AG10803 (cell line): ENCODE results near the gene SLC20A1.
"Not testable (repeated sequence)": the region's sequence is repeated elsewhere in the genome, so short reads cannot be mapped to it uniquely, and the experiment has no call there.

Source experiments
- DNase-seq: peaks from one replicate; pipeline ENCODE4 v3.0.0; 2010; ENCODE audit warnings: low read depth
- H3K4me3 ChIP-seq: 2 replicates; pipeline ENCODE4 v1.5.1; 2011; ENCODE audit warnings: mild to moderate bottlenecking, low read length, control low read depth
- CTCF ChIP-seq: conservative IDR thresholded peaks from 2 replicates; pipeline ENCODE4 v1.5.1; 2011; ENCODE audit warnings: mild to moderate bottlenecking, low read length, control low read depth, inconsistent platforms

Gene SLC20A1

DNA sequence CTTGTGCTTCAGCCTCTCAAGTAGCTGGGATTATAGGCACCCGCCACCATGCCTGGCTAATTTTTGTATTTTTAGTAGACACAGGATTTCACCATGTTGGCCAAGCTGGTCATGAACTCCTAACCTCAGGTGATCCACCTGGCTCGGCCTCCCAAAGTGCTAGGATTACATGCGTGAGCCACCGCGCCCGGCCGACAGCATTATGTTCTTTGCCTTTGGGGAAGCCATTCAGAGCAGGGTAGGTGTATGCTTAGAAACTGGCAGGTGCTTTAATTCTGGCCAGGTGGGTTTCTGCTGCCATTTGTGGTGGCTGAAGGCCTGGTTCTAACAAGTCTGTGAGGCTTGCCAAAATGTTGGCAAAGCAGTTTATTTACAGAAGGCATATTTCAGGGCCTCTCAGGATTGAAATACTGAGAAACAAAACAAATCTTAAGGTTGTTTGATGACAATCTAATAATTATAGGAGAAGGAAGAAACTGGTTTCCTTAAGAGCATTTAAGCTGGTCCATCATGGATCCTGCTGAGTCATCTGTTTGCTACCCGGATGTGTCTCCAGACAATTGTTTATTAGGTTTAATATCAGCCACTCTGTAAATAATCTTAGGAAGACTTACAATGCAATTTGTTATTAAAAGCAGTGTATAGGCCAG lies 16.0 kb downstream of the SLC20A1 start:
- H3K4me3 ChIP-seq: no peak overlapping the region
- no peak for TF ChIP-seq CTCF
- DNase-seq: no peak

GRCh38 chr2:112662704-112663103 lies 17.0 kb downstream of the SLC20A1 start:
- TF ChIP-seq CTCF: no peak
- no peak for DNase-seq
- no peak overlapping the region for H3K4me3 ChIP-seq

DNA sequence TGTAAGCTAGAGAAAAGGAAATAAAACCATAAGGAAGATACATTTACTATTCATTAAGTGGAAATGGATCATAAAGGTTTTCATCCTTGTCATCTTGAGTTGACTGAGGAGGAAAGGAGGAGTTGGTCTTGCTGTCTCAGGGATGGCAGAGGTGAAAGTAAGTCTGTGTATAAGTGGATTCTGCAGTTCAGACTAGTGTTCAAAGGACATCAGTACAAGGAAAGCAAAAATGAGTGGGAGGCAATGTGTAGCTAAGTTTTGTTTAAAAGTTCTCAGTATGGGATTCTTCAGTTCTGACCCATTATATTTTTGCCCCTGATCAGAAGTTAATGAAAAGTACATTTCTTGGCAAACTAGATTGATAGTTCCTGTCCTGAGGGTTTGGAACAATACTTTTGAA lies 18.9 kb downstream of the SLC20A1 start:
- TF ChIP-seq CTCF: no peak
- no peak for DNase-seq
- H3K4me3 ChIP-seq: no peak overlapping the region

DNA sequence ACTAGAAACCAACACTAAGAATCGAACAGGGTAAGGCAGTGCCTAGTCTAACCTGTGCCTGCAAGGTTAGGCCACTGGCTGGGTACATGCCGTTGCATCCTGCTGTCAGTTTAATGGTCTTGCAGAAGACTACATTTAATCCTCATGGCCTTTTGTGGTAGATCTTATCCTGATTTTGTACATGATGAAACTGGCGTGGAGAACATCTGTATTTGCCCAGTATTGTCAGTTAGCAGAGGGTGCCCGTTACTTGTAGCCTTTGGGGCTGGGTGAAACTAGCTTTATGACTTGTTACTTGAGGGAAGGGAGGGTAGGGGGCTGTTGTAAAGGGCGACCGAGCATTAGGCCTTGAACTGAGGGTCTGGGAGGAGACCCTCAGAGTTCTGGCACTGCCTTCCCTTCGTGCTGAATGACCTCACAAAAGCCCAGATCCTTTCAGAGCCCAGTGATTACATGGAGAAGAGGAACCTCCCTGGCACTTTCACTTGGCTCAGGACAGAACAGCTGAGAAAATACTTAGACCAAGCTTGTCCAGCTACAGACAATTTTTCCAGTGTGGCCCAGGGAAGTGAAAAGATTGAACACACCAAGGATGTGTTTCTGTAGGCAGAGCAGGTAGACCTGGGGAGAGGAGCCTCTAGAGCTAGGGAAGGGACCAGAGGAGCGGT lies 19.5 kb downstream of the SLC20A1 start:
- H3K4me3 ChIP-seq: no peak overlapping the region
- DNase-seq: no peak
- TF ChIP-seq CTCF: no peak

DNA sequence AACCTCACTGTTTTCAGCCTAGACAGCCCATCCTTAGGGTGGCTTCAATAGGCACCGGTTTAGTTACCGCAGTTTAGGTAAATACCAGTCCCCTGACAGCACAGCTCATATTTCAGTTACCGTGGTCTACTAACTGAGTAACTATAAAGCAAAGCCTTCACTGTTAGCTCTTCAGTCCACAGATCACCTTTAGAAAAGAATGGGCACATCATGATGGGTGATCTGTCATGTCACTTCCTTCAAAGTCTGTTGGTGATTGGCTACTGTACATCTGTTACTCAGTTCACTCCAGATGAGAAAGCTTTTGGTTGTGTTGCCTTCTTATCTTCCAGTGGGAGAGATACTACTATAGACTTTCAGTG lies 21.0 kb downstream of the SLC20A1 start:
- no peak for DNase-seq
- TF ChIP-seq CTCF: no peak
- no peak overlapping the region for H3K4me3 ChIP-seq

DNA sequence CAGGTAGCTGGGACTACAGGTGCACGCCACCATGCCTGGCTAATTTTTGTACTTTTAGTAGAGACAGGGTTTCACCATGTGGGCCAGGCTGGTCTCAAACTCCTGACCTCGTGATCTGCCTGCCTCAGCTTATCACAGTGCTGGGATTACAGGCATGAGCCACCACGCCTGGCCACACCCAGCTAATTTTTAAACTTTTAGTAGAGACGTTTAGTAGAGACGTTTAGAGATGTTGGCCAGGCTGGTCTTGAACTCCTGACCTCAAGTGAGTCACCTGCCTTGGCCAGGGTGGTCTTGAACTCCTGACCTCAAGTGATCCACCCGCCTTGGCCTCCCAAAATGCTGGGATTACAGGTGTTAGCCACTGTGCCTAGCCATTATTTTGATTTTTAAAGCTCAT lies 21.8 kb downstream of the SLC20A1 start:
- DNase-seq, H3K4me3 ChIP-seq: not testable (repeated sequence)

- TF ChIP-seq CTCF: no peak
- no peak for DNase-seq
- H3K4me3 ChIP-seq: no peak overlapping the region
Observed at GRCh38 chr2:112669667-112670066, 23.9 kb downstream of the SLC20A1 start.
